GM21381 (cell line): ENCODE data around the gene TTYH3.

ENCODE experiments used
- ATAC-seq: cut with Tn5 transposase; IDR thresholded peaks from one replicate; pipeline ENCODE4 v1.9.1; 2021; ENCODE audit warnings: mild to moderate bottlenecking, moderate library complexity; ENCODE audit not compliant: unreplicated experiment

TTYH3 gene

GRCh38 chr7:2634267-2635145 is 2.7 kb downstream of the TTYH3 start:
- no peak for ATAC-seq

- ATAC-seq: no peak
These were observed 3.4 kb downstream of the TTYH3 start for GRCh38 chr7:2635148-2635668.

- ATAC-seq: no peak
These were observed 4.3 kb downstream of the TTYH3 start for GRCh38 chr7:2635810-2636701.

- ATAC-seq: no peak
These were observed 5.3 kb downstream of the TTYH3 start for GRCh38 chr7:2637066-2637471.

- no peak for ATAC-seq
These were observed 5.9 kb downstream of the TTYH3 start for GRCh38 chr7:2637505-2638223.

GRCh38 chr7:2638224-2638991 is 6.6 kb downstream of the TTYH3 start:
- no peak for ATAC-seq

GRCh38 chr7:2639181-2639681 is 7.4 kb downstream of the TTYH3 start:
- ATAC-seq: no peak

GRCh38 chr7:2639695-2640481 is 8.1 kb downstream of the TTYH3 start:
- no peak for ATAC-seq

GRCh38 chr7:2640482-2640830 is 8.7 kb downstream of the TTYH3 start:
- ATAC-seq: no peak

GRCh38 chr7:2640846-2641316 is 9.1 kb downstream of the TTYH3 start:
- no peak for ATAC-seq

- no peak for ATAC-seq
These were observed 9.9 kb downstream of the TTYH3 start for GRCh38 chr7:2641406-2642393.

GRCh38 chr7:2643386-2644219 is 11.8 kb downstream of the TTYH3 start:
- no peak for ATAC-seq

- ATAC-seq: no peak
These were observed 12.4 kb downstream of the TTYH3 start for GRCh38 chr7:2644220-2644561.

GRCh38 chr7:2644562-2645273 is 12.9 kb downstream of the TTYH3 start:
- peak; percentile 40 for ATAC-seq

- ATAC-seq: peak; percentile 61
These were observed 13.6 kb downstream of the TTYH3 start for GRCh38 chr7:2645274-2645868.

- no peak for ATAC-seq
These were observed 14.5 kb downstream of the TTYH3 start for GRCh38 chr7:2646336-2646679.
